A549 (cell line): Measurements from ENCODE around the gene KRT73.

ENCODE experiments used
- CEBPB ChIP-seq, 2 experiments: fragments of >200 bp in 1 of 2; sonication (Bioruptor Twin) in 1 of 2; formaldehyde crosslinking in 1 of 2; IDR thresholded peaks; 2 replicates each; pipeline ENCODE4 v1.6.1; 2012 to 2016
- CTCF ChIP-seq: fragments of >200 bp; sonication (Bioruptor Twin); formaldehyde crosslinking; IDR thresholded peaks from 3 replicates; pipeline ENCODE4 v1.5.1; 2016
- EP300 ChIP-seq, 2 experiments: fragments of >200 bp; sonication (Bioruptor Twin); formaldehyde crosslinking; IDR thresholded peaks; 2 replicates in 1 of 2; 3 replicates in 1 of 2; pipeline ENCODE4 v1.6.1; 2016 to 2017
- ESRRA ChIP-seq: fragments of 150-350 bp; IDR thresholded peaks from 2 replicates; pipeline ENCODE4 v1.6.1; 2014; ENCODE audit warnings: mild to moderate bottlenecking, low read length, borderline replicate concordance
- HOXB5 ChIP-seq: fragments of 250-450 bp; sonication (Bioruptor Pico); IDR thresholded peaks from 2 replicates; pipeline ENCODE4 v1.5.0; 2020; ENCODE audit warnings: mild to moderate bottlenecking, moderate library complexity
- POLR2A ChIP-seq: IDR thresholded peaks from 2 replicates; pipeline ENCODE4 v1.6.1; 2012; ENCODE audit warnings: mild to moderate bottlenecking, low read length
- RAD21 ChIP-seq, 2 experiments: fragments of >200 bp in 1 of 2; sonication (Bioruptor Twin) in 1 of 2; formaldehyde crosslinking in 1 of 2; IDR thresholded peaks in 1 of 2; conservative IDR thresholded peaks in 1 of 2; 2 replicates in 1 of 2; 3 replicates in 1 of 2; pipeline ENCODE4 v1.6.1; 2012 to 2018; ENCODE audit warnings: inconsistent platforms in 1 of 2
- RARB ChIP-seq: fragments of 250-450 bp; sonication (Bioruptor Pico); IDR thresholded peaks from 2 replicates; pipeline ENCODE4 v1.8.0; 2021; ENCODE audit warnings: mild to moderate bottlenecking, moderate library complexity
- TFCP2L1 ChIP-seq: fragments of 250-450 bp; sonication (Bioruptor Pico); IDR thresholded peaks from 2 replicates; pipeline ENCODE4 v1.5.0; 2021; ENCODE audit warnings: mild to moderate bottlenecking

- TF ChIP-seq RAD21 (conservative IDR thresholded peaks at IDR 0.05 in 1 of 2, IDR thresholded peaks at IDR 0.05 in 1 of 2) (no peak), POLR2A (no peak), RARB (no peak), CEBPB (IDR thresholded peaks at IDR 0.05) (no peak), CTCF (no peak), EP300 (IDR thresholded peaks at IDR 0.05) (no peak), TFCP2L1 (CRISPR knock-in tag) (no peak), HOXB5 (no peak), ESRRA (no peak)
These were observed 39.8 kb upstream of the KRT73 start for GRCh38 chr12:52658196-52658595.
